HG03521 (cell line): ENCODE data around the gene MTNR1B.

Experiments used
- ATAC-seq: cut with Tn5 transposase; IDR thresholded peaks from one replicate; pipeline ENCODE4 v1.9.1; 2021; ENCODE audit warnings: mild to moderate bottlenecking, moderate library complexity; ENCODE audit not compliant: unreplicated experiment

Gene MTNR1B

DNA sequence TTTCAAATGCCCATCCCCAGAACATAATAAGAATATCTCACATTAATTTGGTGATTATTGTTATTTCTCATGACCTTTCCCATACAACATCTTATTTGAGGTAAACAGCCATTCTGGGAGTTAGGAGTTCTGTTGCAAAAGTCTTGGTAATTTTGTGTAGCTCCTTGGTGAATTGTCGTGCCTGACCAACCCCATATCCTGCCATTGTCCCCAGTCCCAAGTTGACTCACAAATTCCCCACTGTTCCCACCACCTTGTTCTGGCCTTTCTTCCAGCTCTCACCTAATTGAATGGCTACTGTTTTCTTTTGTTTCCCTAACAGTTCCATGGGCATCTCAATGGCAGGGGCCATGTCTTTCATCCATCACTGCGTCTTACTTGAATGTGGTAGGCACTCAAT, 8.0 kb downstream of the MTNR1B start:
- no peak for ATAC-seq

DNA sequence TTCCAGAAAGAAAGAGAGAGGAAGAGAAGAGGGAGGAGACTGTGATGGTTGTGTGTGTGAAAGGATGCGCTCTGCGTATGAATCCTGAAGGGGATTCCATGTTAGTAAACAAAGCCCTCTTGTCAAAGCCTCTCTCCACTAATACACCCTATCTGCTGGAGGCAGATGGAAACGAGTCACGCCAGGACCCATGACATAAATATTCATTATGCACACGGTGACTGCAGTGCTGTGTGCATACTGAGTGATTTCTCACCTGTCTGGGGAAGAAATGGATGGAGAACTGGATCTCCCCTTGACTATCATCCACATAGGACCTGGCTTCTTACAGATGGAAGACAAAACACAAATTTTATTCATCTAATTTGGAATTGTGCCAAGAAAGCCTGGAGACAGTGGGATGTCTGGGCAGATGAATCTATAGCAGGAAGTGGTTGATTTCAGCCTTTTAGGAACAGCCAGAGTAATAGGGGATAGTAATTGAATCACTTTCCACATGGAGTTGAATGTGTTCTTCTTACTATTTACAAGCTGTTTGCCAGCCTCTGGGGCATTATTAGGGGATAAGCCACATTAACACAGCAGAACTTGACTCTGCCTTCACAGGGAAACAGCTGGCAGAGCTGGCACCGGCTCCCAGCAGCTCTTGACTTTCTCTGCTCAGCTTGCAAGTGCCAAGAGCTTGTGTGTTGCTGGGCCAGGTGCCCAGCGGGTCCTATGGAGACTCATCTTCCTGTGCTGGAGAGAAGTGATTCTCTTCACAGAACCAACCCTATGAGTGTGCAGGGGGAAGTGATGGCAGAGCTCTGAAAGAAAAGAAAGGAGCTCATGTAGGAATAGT, 9.0 kb downstream of the MTNR1B start:
- ATAC-seq, result no peak

DNA sequence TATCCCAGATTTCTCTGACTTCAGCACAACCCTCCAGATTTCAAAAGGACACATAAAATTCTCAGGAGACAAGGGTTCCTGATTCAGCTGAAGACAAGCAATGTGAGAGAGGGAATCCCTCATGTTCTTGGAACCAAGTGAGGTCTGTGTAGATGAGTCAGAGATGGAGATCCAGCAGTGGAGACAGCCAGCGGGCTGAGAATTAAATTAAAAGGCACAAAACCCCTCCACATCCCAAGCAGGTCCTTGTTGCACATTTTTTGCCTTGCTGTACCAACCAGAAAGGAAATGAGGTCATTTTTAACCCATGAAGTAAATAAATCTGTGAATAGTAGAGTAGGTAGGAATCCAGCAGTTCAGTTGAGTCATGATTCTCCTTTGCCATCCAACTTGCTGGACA, 9.7 kb downstream of the MTNR1B start:
- no peak for ATAC-seq

DNA sequence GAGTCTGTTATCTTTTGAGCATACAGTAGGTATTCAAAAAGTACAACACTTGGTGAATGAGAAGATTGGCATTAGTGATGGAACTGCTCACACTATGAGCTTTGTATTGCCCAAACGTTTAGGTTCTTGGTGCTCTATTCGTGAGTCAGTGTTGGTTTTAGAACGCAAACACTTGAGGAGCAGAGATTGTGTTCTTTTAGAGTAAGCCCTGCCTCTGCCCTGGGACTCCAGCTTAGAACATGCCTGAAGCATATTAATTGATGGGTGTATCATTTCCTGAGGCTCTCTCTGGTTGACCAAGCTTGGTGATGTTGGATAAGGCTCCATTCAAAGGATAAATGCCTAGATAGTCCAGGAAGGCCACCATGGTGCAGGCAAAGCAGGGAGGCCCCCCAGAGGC, 10.9 kb downstream of the MTNR1B start:
- ATAC-seq, result no peak

DNA sequence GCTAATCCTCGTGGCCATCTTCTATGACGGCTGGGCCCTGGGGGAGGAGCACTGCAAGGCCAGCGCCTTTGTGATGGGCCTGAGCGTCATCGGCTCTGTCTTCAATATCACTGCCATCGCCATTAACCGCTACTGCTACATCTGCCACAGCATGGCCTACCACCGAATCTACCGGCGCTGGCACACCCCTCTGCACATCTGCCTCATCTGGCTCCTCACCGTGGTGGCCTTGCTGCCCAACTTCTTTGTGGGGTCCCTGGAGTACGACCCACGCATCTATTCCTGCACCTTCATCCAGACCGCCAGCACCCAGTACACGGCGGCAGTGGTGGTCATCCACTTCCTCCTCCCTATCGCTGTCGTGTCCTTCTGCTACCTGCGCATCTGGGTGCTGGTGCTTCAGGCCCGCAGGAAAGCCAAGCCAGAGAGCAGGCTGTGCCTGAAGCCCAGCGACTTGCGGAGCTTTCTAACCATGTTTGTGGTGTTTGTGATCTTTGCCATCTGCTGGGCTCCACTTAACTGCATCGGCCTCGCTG, 12.1 kb downstream of the MTNR1B start:
- ATAC-seq, result no peak

DNA sequence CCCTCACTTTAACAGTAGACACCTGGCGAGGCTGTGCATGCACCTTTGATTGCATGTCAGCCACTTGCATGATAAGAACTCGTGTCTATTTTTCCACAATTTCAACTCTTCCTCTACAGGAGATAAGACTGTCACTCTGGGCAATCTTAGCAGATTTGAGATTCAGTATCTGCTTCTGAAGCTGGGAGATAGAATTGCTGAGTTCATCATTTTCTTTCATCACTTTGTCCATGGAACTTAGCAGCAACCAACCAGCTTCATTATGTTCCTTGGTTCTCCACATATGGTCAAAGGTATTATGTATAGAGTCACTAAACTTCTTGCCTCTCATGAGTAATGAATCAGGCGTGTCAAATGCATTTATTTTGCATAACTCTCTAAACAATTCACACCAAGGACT, 17.1 kb downstream of the MTNR1B start:
- no peak for ATAC-seq

DNA sequence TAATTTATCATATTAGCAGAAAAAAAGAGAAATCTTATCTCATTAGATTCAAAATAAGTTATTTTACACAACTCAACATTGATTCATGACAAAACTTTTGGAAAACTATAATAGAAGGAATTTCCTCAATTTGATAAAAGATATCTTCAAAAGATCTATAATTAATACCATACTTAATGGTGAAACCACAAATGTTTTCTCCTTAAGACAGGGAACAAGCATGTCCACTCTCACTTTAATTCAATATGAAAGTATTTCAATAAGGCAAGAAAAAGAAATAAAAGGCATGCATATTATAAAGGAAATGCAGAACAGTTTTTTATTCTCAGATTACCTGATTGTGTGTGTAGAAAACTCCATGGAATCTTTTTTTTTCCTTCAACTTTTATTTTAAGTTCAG, 23.6 kb downstream of the MTNR1B start:
- ATAC-seq, result no peak

DNA sequence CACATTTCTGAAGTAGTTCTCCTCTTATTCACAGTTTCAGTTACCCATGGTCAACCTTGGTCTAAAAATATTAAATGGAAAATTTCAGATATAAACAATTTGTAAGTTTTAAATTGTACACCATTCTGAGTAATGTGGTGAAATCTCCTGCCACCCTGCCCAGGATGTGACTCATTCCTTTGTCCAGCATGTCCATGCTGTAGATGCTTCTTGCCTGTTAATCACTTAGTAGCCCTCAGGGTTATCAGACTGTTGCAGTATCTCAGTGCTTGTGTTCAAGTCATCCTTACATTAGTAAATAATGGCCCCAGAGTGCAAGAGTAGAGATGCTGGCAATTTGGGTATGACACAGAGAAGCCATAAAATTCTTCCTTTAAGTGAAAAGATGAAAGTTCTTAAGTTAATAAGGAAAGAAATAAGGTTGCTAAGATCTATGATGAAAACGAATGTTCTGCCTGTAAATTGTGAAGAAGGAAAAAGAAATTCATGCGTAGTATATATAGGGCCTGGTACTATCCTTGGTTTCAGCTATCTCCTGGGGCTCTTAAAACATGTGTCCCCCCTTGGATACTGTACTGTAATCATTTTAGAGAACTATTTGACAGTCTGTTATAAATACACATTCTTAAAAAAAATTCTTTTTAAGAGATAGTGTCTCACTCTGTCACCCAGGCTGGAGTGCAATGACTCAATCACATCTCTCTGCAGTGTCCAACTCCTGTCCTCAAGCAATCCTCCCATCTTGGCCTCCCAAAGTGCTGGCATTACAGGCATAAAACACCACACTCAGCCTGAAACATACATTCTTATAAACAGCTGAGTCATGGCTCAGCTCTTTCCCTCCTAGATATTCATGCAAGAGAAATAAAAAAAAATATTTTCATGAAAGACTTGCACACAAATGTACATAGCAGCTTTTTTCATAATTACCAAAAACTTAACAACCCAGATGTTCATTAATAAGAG, 31.3 kb downstream of the MTNR1B start:
- no peak for ATAC-seq

DNA sequence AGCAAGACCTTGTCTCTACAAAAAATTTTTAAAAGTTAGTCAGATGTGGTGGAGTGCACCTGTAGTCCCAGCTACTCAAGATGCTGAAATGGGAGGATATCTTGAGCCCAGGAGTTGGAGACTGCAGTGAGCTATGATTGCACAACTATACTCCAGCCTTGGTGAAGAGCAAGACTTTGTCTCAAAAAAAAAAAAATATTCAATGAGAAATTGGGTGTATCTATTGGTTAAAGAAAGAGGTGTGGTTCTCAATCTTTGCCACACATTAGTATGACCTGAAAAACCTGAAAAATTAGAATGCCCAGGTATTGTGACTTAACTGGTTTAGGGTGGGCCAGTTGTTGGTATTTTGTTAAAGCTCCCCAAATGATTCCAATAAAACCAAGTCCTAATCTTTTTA, 32.4 kb downstream of the MTNR1B start:
- no peak for ATAC-seq

DNA sequence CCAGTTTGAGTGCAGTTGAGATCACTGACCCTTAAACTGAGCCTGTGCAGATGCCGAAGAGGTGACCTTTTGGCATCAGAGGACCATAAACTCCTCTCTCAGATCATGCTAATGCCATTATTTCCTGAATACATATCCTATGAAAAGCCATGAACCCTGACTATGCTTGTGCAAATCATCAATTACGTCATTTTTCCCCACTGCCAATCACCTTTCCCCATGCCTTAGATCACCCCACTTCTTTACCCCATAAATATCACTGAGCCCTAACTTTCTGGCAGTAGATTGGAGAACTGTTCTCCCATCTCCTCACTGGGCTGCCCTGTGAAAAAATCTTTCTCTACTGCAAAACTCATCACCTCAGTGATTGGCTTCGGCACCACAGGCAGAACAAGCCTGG, 32.9 kb downstream of the MTNR1B start:
- no peak for ATAC-seq

DNA sequence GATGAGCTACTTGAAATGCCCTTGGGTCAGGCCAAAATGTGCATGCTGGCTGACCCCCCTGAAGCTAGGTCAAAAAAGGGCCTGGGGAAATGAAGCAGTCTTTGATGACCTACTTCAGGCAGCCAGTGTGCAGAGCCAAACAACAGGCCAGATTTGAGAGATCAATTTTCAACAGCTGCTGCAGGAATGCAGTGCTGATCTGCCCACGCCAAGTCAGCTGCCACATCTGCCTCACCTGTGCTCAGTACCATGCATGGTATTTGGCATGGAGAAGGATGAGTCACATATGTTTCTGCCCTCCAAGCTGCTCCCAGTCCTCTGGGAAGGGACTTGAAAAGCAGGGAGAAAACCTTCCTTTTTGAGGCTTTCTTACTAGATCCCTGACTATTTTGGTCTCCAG, 35.8 kb downstream of the MTNR1B start:
- ATAC-seq, result no peak

DNA sequence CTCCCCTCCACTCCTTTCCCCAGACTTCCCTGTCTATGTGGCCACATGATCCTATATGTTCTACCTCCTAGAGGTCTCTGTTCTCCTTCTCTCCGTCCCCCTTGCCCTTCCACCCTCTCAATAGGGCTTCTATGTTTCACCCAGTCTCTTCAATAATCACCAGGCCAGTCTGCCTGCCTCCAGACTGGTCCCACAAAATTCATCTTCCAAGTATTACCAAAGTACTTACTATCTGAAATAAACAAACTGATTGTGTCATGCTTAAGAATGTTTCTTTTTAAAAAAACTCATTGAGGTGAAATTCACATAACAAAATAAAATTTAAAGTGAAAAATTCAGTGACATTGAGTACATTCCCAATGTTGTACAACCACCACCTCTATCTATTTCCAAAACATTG, 44.2 kb downstream of the MTNR1B start:
- ATAC-seq, result no peak

DNA sequence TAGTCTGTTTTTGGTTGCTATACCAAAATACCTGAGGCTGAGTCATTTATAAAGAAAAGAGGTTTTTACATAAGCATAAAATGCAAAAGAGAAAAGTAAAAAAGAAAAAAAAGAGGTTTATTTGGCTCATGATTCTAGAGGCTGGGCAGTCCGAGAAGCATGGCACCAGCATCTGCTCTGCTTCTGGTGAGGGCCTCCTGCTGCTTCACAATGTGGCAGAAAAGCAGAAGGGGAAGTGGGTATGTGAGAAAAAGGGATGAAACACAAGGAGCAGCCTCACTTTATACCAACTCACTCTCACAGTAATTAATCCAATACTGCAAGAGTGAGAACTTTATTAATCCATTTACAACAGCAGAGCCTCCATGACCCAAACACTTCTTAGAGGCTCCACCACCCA, 47.1 kb downstream of the MTNR1B start:
- no peak for ATAC-seq

DNA sequence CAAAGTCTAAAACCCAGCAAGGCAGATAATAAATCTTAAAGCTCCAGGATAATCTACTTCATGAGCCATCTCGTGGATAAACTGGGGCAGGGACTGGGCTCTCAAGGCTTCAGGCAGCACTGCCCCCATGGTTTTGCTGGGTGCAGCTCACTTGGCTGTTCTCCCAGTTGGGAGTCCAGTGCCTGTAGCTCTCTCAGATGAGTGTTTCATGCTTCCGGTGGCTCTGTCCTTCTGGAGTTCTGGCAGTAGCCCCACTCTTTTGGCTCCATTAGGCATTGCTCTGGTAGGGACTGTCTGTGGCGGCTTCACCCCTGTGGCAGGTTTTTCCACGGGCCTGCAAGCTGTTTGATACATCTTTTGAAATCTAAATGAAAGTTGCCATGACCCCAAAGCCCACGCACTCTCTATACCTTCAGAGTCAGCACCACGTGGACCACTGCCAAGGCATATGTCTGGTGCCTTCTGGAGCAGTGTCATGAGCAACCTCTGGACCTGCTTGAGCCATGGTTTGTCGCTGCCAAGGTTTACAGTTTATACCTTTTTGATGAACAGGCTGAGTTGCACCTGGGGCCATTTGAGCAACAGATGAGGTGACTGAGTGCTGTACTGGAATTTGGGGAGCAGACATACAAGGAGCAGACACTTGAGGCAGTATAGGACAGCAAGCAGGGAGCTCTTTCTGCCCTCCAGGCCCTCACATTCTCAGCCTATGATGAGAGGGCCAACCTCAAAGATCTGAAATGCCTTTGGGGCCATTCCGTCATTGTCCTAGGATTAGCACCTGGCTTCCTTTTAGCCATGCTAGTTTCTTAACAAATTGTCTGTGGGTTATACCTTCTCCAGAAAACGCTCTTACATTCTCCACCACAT, 48.6 kb downstream of the MTNR1B start:
- no peak for ATAC-seq

DNA sequence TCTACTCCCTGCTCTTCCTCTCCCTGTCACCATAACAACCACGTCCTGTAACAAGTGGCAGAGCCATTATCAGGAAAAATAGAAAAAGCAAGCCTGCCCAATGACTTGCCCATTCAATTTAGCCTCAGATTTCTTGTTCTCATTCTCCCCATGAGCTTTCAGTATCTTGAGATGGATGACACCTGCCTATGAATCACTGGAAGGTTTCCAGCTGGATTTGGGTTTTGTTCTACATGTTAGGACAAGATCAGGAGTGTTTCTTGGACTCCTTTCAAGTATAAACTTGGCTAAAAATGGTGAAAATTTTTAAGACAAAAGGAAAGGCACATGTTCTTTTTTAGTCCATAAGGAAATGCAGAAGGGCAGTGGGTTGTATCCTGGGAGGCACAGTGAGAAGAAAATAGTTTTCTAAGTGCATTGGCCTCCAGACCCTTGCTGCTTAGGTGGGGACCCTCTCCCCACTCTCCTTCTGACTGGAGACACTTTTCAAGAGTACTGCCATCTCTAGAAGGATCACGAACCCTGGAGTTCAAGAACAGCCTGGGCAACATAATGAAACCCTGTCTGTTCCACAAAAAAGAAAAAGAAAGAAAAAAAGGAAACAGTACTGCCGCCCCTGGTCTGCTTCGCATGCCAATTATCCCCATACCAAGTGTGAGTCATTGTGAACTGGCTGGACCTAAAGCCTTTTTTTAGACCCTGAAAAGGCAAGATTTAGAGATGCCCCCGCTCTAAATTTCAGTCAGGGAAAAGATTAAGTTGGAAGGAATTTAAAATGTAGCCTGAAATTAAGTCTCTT, 51.0 kb downstream of the MTNR1B start:
- ATAC-seq, result no peak

DNA sequence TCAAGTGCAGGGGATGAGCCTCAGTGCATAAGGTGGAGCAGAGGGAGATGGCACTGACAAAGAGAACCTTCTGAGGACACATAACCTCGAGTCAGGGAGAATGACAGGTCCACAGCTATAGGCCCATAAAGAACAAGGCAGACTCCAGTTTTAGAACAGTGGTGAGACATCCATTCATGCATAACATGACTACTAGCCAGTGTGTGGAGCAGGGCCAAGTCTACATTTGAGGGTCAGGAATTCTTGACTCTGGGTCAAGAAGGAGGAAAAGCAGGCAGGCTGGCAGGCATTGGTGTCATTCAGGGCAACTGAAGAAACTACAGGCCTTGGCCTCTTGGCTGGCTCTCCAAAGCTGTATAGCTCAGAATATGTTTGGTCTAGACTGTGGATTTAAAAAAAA, 54.9 kb downstream of the MTNR1B start:
- no peak for ATAC-seq

DNA sequence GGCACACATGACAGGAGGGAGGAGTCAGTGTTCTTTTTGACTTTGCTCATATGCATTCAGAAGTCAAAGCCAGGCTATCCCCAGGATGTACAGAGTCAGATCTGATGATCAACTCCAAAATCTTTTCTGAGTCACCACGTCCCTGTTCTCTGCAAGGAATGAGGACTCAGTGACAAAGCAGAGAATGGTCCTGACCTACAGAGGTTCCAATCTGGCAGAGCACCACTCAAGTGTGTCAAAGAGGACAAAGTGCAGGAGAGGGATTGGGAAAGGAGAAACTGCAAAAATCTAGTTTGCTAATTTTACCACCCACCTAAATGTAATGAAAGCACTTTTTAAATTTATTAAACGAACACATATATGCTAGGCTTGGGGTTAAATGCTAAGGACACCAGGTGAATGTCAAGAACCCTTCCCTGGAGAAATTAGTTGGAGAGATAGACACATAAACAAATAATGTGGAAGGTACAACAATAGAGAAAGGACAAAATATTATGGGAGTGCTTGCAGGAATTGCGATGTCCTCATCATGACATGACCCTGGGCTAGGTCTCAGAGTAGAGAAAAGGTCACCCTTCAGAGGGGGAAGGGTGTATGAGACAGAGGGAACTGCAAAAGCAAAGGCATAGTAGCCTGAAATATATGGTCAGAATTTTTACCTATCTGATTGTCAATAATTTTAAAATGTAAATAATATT, 56.3 kb downstream of the MTNR1B start:
- ATAC-seq, result no peak

DNA sequence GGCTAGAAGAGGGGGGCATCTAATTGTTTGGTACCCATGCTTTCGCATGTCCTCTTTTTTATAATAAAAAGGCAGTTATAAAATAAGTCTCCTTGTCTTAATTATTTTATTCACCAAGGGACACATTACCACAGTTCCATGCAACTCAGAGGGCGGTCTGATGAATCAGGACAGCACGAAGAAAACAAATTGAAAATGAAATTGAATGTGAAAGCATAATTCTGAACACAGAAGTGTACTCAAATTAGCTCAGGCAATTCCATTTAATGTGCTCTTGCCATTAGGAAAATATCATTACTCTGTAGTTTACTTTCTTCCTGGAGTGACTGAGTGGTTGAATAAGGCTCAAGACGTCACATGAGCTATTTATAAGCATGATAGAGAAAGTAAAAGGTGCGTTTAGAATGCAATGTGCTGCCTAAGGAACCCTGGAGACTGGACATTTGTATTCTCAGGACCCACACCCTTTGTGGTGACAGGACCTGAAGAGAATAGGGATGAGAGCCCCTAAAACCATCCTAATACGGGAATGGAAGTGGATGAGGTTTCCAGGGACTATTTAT, 59.6 kb downstream of the MTNR1B start:
- ATAC-seq, result no peak

DNA sequence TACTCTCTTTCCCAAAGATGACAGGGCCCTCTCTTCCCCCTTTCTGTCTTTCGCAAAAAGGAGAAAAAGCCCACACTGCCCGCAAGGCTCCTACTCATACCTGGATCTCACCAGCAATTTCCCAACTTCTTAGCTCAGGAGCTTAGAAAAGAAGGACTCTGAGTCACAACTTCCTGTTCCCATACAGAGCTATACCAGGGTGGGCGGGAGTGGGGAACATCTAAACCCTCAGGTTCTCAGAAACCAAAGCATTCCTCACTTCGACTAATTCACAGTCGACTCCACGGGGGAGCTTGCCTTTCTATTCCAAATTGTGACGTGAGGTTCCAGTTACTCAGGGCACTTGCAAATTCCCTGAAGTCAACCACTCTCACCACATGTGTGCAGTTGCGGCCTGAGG, 61.9 kb downstream of the MTNR1B start:
- no peak for ATAC-seq
